Choroid plexus epithelial cell (primary cell): ENCODE measurements around the gene MYRFL.
A peak's percentile ranks its signal among the peaks of the same experiment; 100 is the strongest.

Experiments used
- DNase-seq: peaks from one replicate; pipeline ENCODE4 v3.0.0-alpha.2; 2010; ENCODE audit warnings: low read depth
- H3K4me3 ChIP-seq: 2 replicates; pipeline ENCODE4 v1.5.1; 2011; ENCODE audit warnings: low read depth, mild to moderate bottlenecking, control low read depth, low read length, moderate library complexity
- CTCF ChIP-seq: conservative IDR thresholded peaks from 2 replicates; pipeline ENCODE4 v1.5.1; 2011; ENCODE audit warnings: low read depth, mild to moderate bottlenecking, control low read depth, inconsistent platforms, low read length, moderate library complexity

The MYRFL gene

GRCh38 chr12:69888901-69889300, 63.9 kb downstream of the MYRFL start:
- H3K4me3 ChIP-seq = no peak overlapping the region
- TF ChIP-seq CTCF = no peak
- no peak for DNase-seq

GRCh38 chr12:69894800-69895383, 69.9 kb downstream of the MYRFL start:
- no peak for TF ChIP-seq CTCF
- no peak for DNase-seq
- H3K4me3 ChIP-seq = no peak overlapping the region

- TF ChIP-seq CTCF = no peak
- DNase-seq = peak; percentile 30
- H3K4me3 ChIP-seq = no peak overlapping the region
These were observed 71.8 kb downstream of the MYRFL start for GRCh38 chr12:69896653-69897381.

- no peak overlapping the region for H3K4me3 ChIP-seq
- DNase-seq = peak; percentile 94
- no peak for TF ChIP-seq CTCF
These were observed 72.7 kb downstream of the MYRFL start for GRCh38 chr12:69897744-69898143.

GRCh38 chr12:69898236-69898635, 73.2 kb downstream of the MYRFL start:
- H3K4me3 ChIP-seq = no peak overlapping the region
- no peak for TF ChIP-seq CTCF
- peak; percentile 84 for DNase-seq

- peak; percentile 79 for DNase-seq
- TF ChIP-seq CTCF = peak; percentile 77
- H3K4me3 ChIP-seq = no peak overlapping the region
These were observed 75.7 kb downstream of the MYRFL start for GRCh38 chr12:69900720-69901131.
